ENCODE results near the gene EIF4EBP2.

Gene EIF4EBP2

GRCh38 chr10:70363971-70364771, 39.8 kb upstream of the EIF4EBP2 start:
- Histone ChIP-seq H3K27me3 (ENCODE audit: control insufficient read depth in 2 of 2, insufficient read depth in 2 of 2, low read length in 2 of 2) (no peaks in the 10 kb centered on the region), H3K9ac (ENCODE audit: low read depth in 1 of 2, low read length in 2 of 2) (no peak overlapping the region), H3K36me3 (ENCODE audit: control insufficient read depth in 2 of 2, insufficient read depth in 2 of 2, low read length in 2 of 2) (no peaks in the 10 kb centered on the region), H3K4me1 (ENCODE audit: control insufficient read depth in 2 of 2, insufficient read depth in 2 of 2, low read length in 2 of 2) (peaks cover 8 to 11% of the 10 kb centered on the region in 2 donors), H3K27ac (ENCODE audit: low read depth in 2 of 2, low read length in 2 of 2) (peak overlapping the region; percentile 52 to 71), H3K9me3 (ENCODE audit: control insufficient read depth in 2 of 2, low read length in 2 of 2) (no peaks in the 10 kb centered on the region), H3K4me3 (ENCODE audit: low read length in 2 of 2) (peak overlapping the region in 1 of 2 donors; percentile 50)

GRCh38 chr10:70364772-70365091, 39.2 kb upstream of the EIF4EBP2 start:
- H3K27me3 ChIP-seq (ENCODE audit: control insufficient read depth in 2 of 2, insufficient read depth in 2 of 2, low read length in 2 of 2), result no peaks in the 10 kb centered on the region
- H3K9ac ChIP-seq (ENCODE audit: low read depth in 1 of 2, low read length in 2 of 2), result no peak overlapping the region
- no peak overlapping the region for H3K27ac ChIP-seq (ENCODE audit: low read depth in 2 of 2, low read length in 2 of 2)
- H3K36me3 ChIP-seq (ENCODE audit: control insufficient read depth in 2 of 2, insufficient read depth in 2 of 2, low read length in 2 of 2), result no peaks in the 10 kb centered on the region
- peaks cover 8 to 11% of the 10 kb centered on the region in 2 donors for H3K4me1 ChIP-seq (ENCODE audit: control insufficient read depth in 2 of 2, insufficient read depth in 2 of 2, low read length in 2 of 2)
- peak overlapping the region in 1 of 2 donors; percentile 50 for H3K4me3 ChIP-seq (ENCODE audit: low read length in 2 of 2)
- H3K9me3 ChIP-seq (ENCODE audit: control insufficient read depth in 2 of 2, low read length in 2 of 2), result no peaks in the 10 kb centered on the region

GRCh38 chr10:70367195-70367796, 36.6 kb upstream of the EIF4EBP2 start:
- no peak overlapping the region for H3K4me3 ChIP-seq (ENCODE audit: low read length in 2 of 2)
- no peak overlapping the region for H3K27ac ChIP-seq (ENCODE audit: low read depth in 2 of 2, low read length in 2 of 2)
- no peak overlapping the region for H3K9ac ChIP-seq (ENCODE audit: low read depth in 1 of 2, low read length in 2 of 2)

DNA sequence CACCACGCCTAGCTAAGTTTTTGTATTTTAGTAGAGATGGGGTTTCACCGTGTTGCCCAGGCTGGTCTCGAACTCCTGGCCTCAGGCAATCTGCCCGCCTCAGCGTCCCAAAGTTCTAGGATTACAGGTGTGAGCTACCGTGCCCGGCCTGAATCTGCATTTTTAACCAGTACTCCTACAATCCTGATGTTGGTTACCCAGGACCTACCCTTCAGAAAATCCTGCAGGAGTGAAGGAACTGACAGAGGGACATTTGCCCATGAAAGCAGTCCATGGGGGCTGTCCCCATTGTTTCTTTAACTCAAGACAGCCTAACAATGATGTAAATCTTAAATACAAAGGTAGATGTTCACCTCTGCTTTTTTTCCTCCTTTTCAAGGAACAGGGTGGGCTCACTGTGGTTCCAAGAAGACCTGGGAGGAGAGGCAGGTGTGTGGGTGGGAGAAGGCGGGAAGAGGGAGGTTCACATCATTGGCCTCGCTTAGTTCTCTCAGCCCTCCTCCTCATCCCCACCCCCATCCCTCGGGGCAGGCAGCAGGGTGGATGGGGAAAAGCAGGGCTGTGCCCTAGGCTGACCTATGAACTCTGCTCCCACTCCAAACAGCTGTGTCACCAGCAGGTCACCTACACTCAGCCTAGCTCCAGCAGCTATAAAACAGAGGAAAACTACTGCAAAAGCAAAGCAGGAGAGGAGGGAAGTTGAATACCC, 35.0 kb upstream of the EIF4EBP2 start:
- Histone ChIP-seq H3K27ac (ENCODE audit: low read depth in 2 of 2, low read length in 2 of 2) (no peak overlapping the region), H3K9ac (ENCODE audit: low read depth in 1 of 2, low read length in 2 of 2) (no peak overlapping the region), H3K9me3 (ENCODE audit: control insufficient read depth in 2 of 2, low read length in 2 of 2) (no peaks in the 10 kb centered on the region), H3K36me3 (ENCODE audit: control insufficient read depth in 2 of 2, insufficient read depth in 2 of 2, low read length in 2 of 2) (no peaks in the 10 kb centered on the region), H3K4me1 (ENCODE audit: control insufficient read depth in 2 of 2, insufficient read depth in 2 of 2, low read length in 2 of 2) (peaks cover 4 to 8% of the 10 kb centered on the region in 2 donors), H3K4me3 (ENCODE audit: low read length in 2 of 2) (no peak overlapping the region), H3K27me3 (ENCODE audit: control insufficient read depth in 2 of 2, insufficient read depth in 2 of 2, low read length in 2 of 2) (no peaks in the 10 kb centered on the region)

More at GRCh38 chr10:70367195-70367796, 36.6 kb upstream of the EIF4EBP2 start:
- Histone ChIP-seq H3K27me3 (ENCODE audit: control insufficient read depth in 2 of 2, insufficient read depth in 2 of 2, low read length in 2 of 2) (no peaks in the 10 kb centered on the region), H3K4me1 (ENCODE audit: control insufficient read depth in 2 of 2, insufficient read depth in 2 of 2, low read length in 2 of 2) (peaks cover 8 to 11% of the 10 kb centered on the region in 2 donors), H3K9me3 (ENCODE audit: control insufficient read depth in 2 of 2, low read length in 2 of 2) (no peaks in the 10 kb centered on the region), H3K36me3 (ENCODE audit: control insufficient read depth in 2 of 2, insufficient read depth in 2 of 2, low read length in 2 of 2) (no peaks in the 10 kb centered on the region)

- Histone ChIP-seq H3K4me1 (ENCODE audit: control insufficient read depth in 2 of 2, insufficient read depth in 2 of 2, low read length in 2 of 2) (peaks cover 2 to 3% of the 10 kb centered on the region in 2 donors), H3K27me3 (ENCODE audit: control insufficient read depth in 2 of 2, insufficient read depth in 2 of 2, low read length in 2 of 2) (no peaks in the 10 kb centered on the region), H3K9ac (ENCODE audit: low read depth in 1 of 2, low read length in 2 of 2) (no peak overlapping the region), H3K9me3 (ENCODE audit: control insufficient read depth in 2 of 2, low read length in 2 of 2) (no peaks in the 10 kb centered on the region), H3K27ac (ENCODE audit: low read depth in 2 of 2, low read length in 2 of 2) (no peak overlapping the region), H3K36me3 (ENCODE audit: control insufficient read depth in 2 of 2, insufficient read depth in 2 of 2, low read length in 2 of 2) (no peaks in the 10 kb centered on the region), H3K4me3 (ENCODE audit: low read length in 2 of 2) (no peak overlapping the region)
Observed at GRCh38 chr10:70369498-70370018, 34.4 kb upstream of the EIF4EBP2 start.

- Histone ChIP-seq H3K27ac (ENCODE audit: low read depth in 2 of 2, low read length in 2 of 2) (no peak overlapping the region), H3K9me3 (ENCODE audit: control insufficient read depth in 2 of 2, low read length in 2 of 2) (no peaks in the 10 kb centered on the region)
Observed at GRCh38 chr10:70370766-70371165, 33.2 kb upstream of the EIF4EBP2 start.

DNA sequence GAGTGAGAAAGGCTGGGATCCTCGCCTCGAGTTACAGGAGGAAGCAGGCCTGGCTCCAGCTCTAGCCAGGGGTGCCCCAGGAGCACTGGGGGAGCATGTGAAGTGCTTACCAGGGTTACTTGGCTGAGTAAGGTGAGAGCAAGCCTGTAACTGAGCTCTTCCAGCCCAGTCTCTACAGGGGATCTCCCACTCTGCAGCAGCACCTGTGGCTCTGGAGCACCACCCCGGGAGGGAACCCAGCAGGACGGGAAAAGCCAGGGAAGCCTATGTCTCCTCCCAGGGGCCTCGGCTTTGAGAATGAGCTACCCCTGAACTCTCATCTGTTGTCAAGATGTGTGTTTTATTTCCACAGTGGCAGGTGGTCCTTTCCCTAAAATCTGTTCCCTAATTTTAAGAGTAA, 32.1 kb upstream of the EIF4EBP2 start:
- Histone ChIP-seq H3K36me3 (ENCODE audit: control insufficient read depth in 2 of 2, insufficient read depth in 2 of 2, low read length in 2 of 2) (no peaks in the 10 kb centered on the region), H3K4me3 (ENCODE audit: low read length in 2 of 2) (no peak overlapping the region), H3K9ac (ENCODE audit: low read depth in 1 of 2, low read length in 2 of 2) (no peak overlapping the region), H3K27me3 (ENCODE audit: control insufficient read depth in 2 of 2, insufficient read depth in 2 of 2, low read length in 2 of 2) (no peaks in the 10 kb centered on the region), H3K9me3 (ENCODE audit: control insufficient read depth in 2 of 2, low read length in 2 of 2) (no peaks in the 10 kb centered on the region), H3K4me1 (ENCODE audit: control insufficient read depth in 2 of 2, insufficient read depth in 2 of 2, low read length in 2 of 2) (no peaks in the 10 kb centered on the region), H3K27ac (ENCODE audit: low read depth in 2 of 2, low read length in 2 of 2) (no peak overlapping the region)

More at GRCh38 chr10:70370766-70371165, 33.2 kb upstream of the EIF4EBP2 start:
- Histone ChIP-seq H3K9ac (ENCODE audit: low read depth in 1 of 2, low read length in 2 of 2) (no peak overlapping the region), H3K36me3 (ENCODE audit: control insufficient read depth in 2 of 2, insufficient read depth in 2 of 2, low read length in 2 of 2) (no peaks in the 10 kb centered on the region), H3K4me3 (ENCODE audit: low read length in 2 of 2) (no peak overlapping the region), H3K27me3 (ENCODE audit: control insufficient read depth in 2 of 2, insufficient read depth in 2 of 2, low read length in 2 of 2) (no peaks in the 10 kb centered on the region), H3K4me1 (ENCODE audit: control insufficient read depth in 2 of 2, insufficient read depth in 2 of 2, low read length in 2 of 2) (no peaks in the 10 kb centered on the region)

- Histone ChIP-seq H3K4me3 (ENCODE audit: low read length in 2 of 2) (no peak overlapping the region), H3K9ac (ENCODE audit: low read depth in 1 of 2, low read length in 2 of 2) (no peak overlapping the region), H3K9me3 (ENCODE audit: control insufficient read depth in 2 of 2, low read length in 2 of 2) (no peaks in the 10 kb centered on the region), H3K36me3 (ENCODE audit: control insufficient read depth in 2 of 2, insufficient read depth in 2 of 2, low read length in 2 of 2) (no peaks in the 10 kb centered on the region), H3K4me1 (ENCODE audit: control insufficient read depth in 2 of 2, insufficient read depth in 2 of 2, low read length in 2 of 2) (no peaks in the 10 kb centered on the region), H3K27ac (ENCODE audit: low read depth in 2 of 2, low read length in 2 of 2) (no peak overlapping the region), H3K27me3 (ENCODE audit: control insufficient read depth in 2 of 2, insufficient read depth in 2 of 2, low read length in 2 of 2) (no peaks in the 10 kb centered on the region)
Observed at GRCh38 chr10:70374775-70375614, 28.9 kb upstream of the EIF4EBP2 start.

- Histone ChIP-seq H3K9me3 (ENCODE audit: control insufficient read depth in 2 of 2, low read length in 2 of 2) (no peaks in the 10 kb centered on the region), H3K27ac (ENCODE audit: low read depth in 2 of 2, low read length in 2 of 2) (no peak overlapping the region), H3K27me3 (ENCODE audit: control insufficient read depth in 2 of 2, insufficient read depth in 2 of 2, low read length in 2 of 2) (no peaks in the 10 kb centered on the region), H3K9ac (ENCODE audit: low read depth in 1 of 2, low read length in 2 of 2) (no peak overlapping the region), H3K4me3 (ENCODE audit: low read length in 2 of 2) (no peak overlapping the region), H3K36me3 (ENCODE audit: control insufficient read depth in 2 of 2, insufficient read depth in 2 of 2, low read length in 2 of 2) (no peaks in the 10 kb centered on the region), H3K4me1 (ENCODE audit: control insufficient read depth in 2 of 2, insufficient read depth in 2 of 2, low read length in 2 of 2) (peaks cover 5% of the 10 kb centered on the region in 2 donors)
Observed at GRCh38 chr10:70376436-70377378, 27.2 kb upstream of the EIF4EBP2 start.

Data from mucosa of rectum (tissue), 2 donors.